Mesothelial cell of epicardium (in vitro differentiated cells): ENCODE results near the gene RYK. TPM values are rescaled to one million over a fixed set of nuclear protein-coding genes. Genes with fewer than 3 reads are reported as not detected.
A peak's percentile ranks its signal among the peaks of the same experiment; 100 is the strongest.

ENCODE experiments used
- DNase-seq, 2 experiments: peaks; one replicate each; pipeline ENCODE4 v3.0.0; 2021; ENCODE audit warnings: low spot score in 2 of 2; ENCODE audit not compliant: unreplicated experiment in 2 of 2
- H3K27ac Mint-ChIP-seq: 2 replicates; pipeline ENCODE4 v1.8.0; 2021; ENCODE audit warnings: mixed read lengths
- H3K27me3 Mint-ChIP-seq: 2 replicates; pipeline ENCODE4 v1.8.0; 2021; ENCODE audit warnings: low read depth, mixed read lengths
- H3K36me3 Mint-ChIP-seq: 2 replicates; pipeline ENCODE4 v1.8.0; 2021; ENCODE audit warnings: mixed read lengths
- H3K4me1 Mint-ChIP-seq: 2 replicates; pipeline ENCODE4 v1.8.0; 2021; ENCODE audit warnings: mixed read lengths
- H3K4me3 Mint-ChIP-seq: 2 replicates; pipeline ENCODE4 v1.8.0; 2021; ENCODE audit warnings: mild to moderate bottlenecking, moderate library complexity, mixed read lengths
- H3K9me3 Mint-ChIP-seq: 2 replicates; pipeline ENCODE4 v1.8.0; 2021; ENCODE audit warnings: mixed read lengths
- CTCF ChIP-seq: fragments of 200-600 bp; sonication (generic); IDR thresholded peaks from one replicate; pipeline ENCODE4 v1.5.0; 2021; ENCODE audit warnings: antibody characterized with exemption; ENCODE audit not compliant: unreplicated experiment
- total RNA-seq: library from RNA; stranded (reverse); gene quantifications from 3 replicates; pipeline ENCODE4 v1.2.1, GENCODE V29; 2021

Gene RYK
- total RNA-seq, 1 donor from 2014 or later: 103 TPM

- no peak for DNase-seq
- Mint-ChIP-seq H3K4me3 (no peak overlapping the region), H3K27me3 (no peaks in the 10 kb centered on the region), H3K9me3 (no peaks in the 10 kb centered on the region), H3K36me3 (no peaks in the 10 kb centered on the region), H3K4me1 (peaks cover 24% of the 10 kb centered on the region), H3K27ac (peak overlapping the region; percentile 14)
- TF ChIP-seq CTCF: no peak
Measured at GRCh38 chr3:134253475-134254226, 3.0 kb upstream of the RYK start.

GRCh38 chr3:134252766-134253165 lies 2.1 kb upstream of the RYK start:
- Mint-ChIP-seq H3K36me3 (no peaks in the 10 kb centered on the region), H3K27me3 (no peaks in the 10 kb centered on the region), H3K4me3 (no peak overlapping the region), H3K27ac (peak overlapping the region; percentile 78), H3K9me3 (no peaks in the 10 kb centered on the region), H3K4me1 (peaks cover 33% of the 10 kb centered on the region)
- no peak for TF ChIP-seq CTCF
- DNase-seq: no peak

GRCh38 chr3:134251731-134252391 lies 1.2 kb upstream of the RYK start:
- no peak for TF ChIP-seq CTCF
- Mint-ChIP-seq H3K27ac (peak overlapping the region; percentile 87), H3K9me3 (peaks cover 2% of the 10 kb centered on the region), H3K27me3 (no peaks in the 10 kb centered on the region), H3K4me1 (peaks cover 36% of the 10 kb centered on the region), H3K36me3 (peaks cover 2% of the 10 kb centered on the region), H3K4me3 (peak overlapping the region; percentile 49)
- peak in 1 of 2 experiments; percentile 41 for DNase-seq

- TF ChIP-seq CTCF: no peak
- DNase-seq: peak; percentile 44 to 69
- H3K27me3 Mint-ChIP-seq: no peaks in the 10 kb centered on the region
- peaks cover 41% of the 10 kb centered on the region for H3K4me1 Mint-ChIP-seq
- peaks cover 7% of the 10 kb centered on the region for H3K9me3 Mint-ChIP-seq
- H3K27ac Mint-ChIP-seq: peak overlapping the region; percentile 89
- peaks cover 2% of the 10 kb centered on the region for H3K36me3 Mint-ChIP-seq
- H3K4me3 Mint-ChIP-seq: peak overlapping the region; percentile 77
Measured at GRCh38 chr3:134249935-134250716, 533 bp downstream of the RYK start.

- H3K4me1 Mint-ChIP-seq: peaks cover 48% of the 10 kb centered on the region
- H3K27ac Mint-ChIP-seq: peak overlapping the region; percentile 89
- H3K9me3 Mint-ChIP-seq: peaks cover 7% of the 10 kb centered on the region
Measured at GRCh38 chr3:134249296-134249841, 1.3 kb downstream of the RYK start.

More at GRCh38 chr3:134249296-134249841, 1.3 kb downstream of the RYK start:
- DNase-seq: no peak
- TF ChIP-seq CTCF: no peak
- H3K27me3 Mint-ChIP-seq: no peaks in the 10 kb centered on the region
- peak overlapping the region; percentile 77 for H3K4me3 Mint-ChIP-seq
- peaks cover 2% of the 10 kb centered on the region for H3K36me3 Mint-ChIP-seq
